SK-N-DZ (cell line): ENCODE measurements around the gene CYP19A1.
"Not testable (repeated sequence)": the region's sequence is repeated elsewhere in the genome, so short reads cannot be mapped to it uniquely, and the experiment has no call there.

ENCODE experiments used
- DNase-seq: peaks from one replicate; pipeline ENCODE4 v3.0.0-alpha.2; 2015; ENCODE audit warnings: low spot score

CYP19A1 gene

GRCh38 chr15:51298620-51299019, 39.8 kb downstream of the CYP19A1 start:
- no peak for DNase-seq

- DNase-seq, result no peak
These were observed 47.7 kb downstream of the CYP19A1 start for GRCh38 chr15:51290720-51291119.

DNA sequence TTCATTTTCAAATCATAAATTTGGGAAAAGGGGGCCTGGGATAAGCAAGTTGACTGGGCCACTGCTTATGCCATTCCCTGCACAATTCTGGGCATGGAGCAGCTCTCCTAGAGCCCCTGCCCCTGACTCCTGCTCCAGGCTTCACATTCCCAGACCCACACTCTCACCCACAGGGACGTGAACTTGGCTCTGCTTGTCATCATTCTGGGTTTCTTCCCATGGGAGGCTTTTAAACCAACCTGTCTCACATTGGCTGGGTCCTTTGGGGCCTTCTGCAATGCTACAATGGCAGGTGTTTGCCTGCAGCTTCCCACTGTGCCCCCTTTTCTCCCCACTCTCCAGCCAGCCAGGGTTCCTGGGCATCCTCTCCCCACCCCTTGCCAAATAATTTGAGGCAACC, 49.1 kb downstream of the CYP19A1 start:
- DNase-seq, result no peak

DNA sequence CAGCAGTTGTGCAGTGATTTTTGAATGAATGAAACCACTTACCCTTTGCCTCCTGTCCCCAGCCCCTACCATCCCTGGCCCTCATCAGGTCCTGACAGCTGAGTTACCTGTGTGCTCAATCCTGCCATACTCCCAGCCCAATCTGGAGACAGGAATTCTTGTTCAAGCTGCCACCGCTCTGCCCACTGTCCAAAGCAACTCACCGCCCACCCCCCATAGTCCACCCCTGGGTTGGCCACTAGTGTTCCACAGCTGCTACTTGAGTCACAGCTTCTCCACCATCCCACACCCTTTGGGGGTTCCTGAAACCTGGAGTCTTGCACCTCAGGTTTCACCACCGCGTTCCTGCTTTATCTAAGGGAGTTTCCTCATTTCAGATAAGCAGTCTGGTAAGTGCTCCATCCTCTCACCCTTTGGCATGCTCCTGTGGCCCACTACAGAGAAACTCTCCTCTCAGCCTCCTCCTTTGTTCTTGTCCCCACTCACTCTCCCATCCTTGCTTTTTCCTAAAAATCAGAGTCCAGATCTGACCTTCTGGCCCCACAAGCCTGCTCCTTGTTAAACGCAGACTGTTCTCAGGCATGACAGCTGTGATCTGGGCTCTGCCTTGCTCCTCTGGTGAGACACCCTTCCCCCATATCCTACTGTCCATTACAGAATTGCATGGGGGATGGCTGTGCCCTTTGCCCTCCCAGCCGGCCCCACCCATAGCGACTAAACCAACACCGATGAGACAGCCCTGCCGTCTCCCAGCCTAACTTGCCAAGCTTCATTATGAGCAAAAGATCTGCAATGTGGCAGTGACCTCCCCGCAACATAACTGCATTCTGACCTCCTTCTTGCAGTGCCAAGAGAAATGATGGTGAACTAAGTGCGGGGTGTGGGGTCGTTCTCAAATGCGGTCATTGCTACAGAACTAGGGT, 50.0 kb downstream of the CYP19A1 start:
- peak; percentile 35 for DNase-seq

GRCh38 chr15:51286816-51287215, 51.6 kb downstream of the CYP19A1 start:
- DNase-seq, result no peak

DNA sequence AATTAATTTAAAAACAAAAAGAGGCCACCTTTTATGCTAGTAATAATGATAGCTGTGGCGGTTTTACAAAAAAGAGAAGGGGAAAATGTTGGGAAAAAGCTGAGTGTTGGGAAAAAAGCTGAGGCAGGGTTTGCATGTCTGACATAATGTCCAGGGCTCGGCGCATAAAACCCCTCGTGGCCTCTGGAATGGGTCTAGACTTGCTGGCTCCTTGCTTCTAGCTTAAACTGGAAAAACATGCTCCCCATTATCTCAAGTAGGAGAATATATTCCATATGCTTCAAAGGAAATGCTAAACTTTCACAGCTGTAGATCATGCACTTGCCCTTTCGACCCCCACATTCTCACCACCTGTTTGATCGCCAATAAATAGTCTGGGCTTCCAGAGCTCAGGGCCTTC, 53.0 kb downstream of the CYP19A1 start:
- no peak for DNase-seq

- no peak for DNase-seq
These were observed 53.5 kb downstream of the CYP19A1 start for GRCh38 chr15:51284871-51285270.

DNA sequence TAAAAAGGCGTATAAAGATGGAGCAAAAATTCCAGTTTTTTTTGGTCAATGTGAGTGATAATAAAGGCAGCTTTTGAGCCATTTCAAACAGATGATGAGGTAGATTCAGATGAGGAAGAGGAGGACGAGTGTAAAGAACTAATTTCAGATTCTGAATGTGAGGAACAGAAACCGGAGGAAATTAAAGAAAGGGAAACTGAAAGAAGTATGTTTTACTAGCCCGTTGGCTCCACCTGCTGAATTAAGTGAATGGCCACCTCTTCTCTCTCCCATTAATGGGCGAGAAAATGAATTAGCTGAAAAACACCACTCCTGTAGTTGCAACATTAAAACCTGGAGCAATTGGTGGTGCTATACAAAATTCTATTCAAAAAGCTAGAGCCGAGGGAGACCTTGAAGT, 55.4 kb downstream of the CYP19A1 start:
- no peak for DNase-seq

DNA sequence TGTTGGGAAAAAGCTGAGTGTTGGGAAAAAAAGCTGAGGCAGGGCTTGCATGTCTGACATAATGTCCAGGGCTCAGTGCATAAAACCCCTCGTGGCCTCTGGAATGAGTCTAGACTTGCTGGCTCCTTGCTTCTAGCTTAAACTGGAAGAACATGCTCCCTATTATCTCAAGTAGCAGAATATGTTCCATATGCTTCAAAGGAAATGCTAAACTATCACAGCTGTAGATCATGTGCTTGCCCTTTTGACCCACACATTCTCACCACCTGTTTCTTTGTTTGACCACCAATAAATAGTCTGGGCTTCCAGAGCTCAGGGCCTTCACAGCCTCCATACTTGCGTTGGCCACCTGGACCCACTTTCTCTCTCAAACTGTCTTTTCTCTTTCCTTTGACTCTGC, 56.2 kb downstream of the CYP19A1 start:
- DNase-seq, result not testable (repeated sequence)

- DNase-seq, result peak; percentile 32
These were observed 56.9 kb downstream of the CYP19A1 start for GRCh38 chr15:51281368-51281967.

DNA sequence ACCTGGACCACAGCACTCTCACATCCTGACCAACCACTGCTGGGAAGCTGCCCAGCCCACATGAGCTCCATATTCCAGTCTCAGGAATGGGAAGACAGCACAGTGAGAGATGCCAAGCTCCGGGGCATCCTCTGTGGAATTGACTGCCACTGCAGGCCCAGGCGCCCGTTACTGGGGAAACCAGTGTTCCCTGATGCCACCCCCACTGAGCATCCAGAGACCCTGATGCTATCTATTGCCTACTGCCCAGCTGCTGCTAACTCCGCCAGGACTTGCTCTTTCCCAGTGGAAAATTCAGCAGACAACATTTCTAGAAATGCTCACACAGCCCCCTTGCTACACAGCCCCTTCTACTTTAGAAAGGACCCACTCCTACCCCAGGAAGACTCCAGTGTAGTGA, 57.6 kb downstream of the CYP19A1 start:
- no peak for DNase-seq

DNA sequence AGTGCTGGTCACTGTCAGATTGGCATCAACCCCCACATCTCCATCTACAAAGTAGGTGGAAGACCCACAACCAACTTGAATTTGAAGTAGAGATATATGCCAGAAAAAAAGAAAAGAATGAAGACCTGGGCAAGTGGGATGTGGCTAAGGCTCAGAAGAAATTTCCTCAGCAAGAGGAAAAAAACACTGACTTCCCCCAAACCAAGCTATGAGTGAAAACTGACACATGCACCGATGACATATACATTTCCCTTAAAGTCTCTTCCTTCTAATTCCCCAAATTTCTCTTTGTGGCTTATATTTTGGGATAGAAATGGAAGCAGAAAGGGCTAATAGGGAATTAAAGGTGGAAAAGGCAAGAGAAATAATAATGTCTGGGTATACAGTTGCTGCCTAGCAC, 59.0 kb downstream of the CYP19A1 start:
- DNase-seq, result no peak

- no peak for DNase-seq
These were observed 61.3 kb downstream of the CYP19A1 start for GRCh38 chr15:51277101-51277500.

GRCh38 chr15:51274956-51275355, 63.4 kb downstream of the CYP19A1 start:
- no peak for DNase-seq

DNA sequence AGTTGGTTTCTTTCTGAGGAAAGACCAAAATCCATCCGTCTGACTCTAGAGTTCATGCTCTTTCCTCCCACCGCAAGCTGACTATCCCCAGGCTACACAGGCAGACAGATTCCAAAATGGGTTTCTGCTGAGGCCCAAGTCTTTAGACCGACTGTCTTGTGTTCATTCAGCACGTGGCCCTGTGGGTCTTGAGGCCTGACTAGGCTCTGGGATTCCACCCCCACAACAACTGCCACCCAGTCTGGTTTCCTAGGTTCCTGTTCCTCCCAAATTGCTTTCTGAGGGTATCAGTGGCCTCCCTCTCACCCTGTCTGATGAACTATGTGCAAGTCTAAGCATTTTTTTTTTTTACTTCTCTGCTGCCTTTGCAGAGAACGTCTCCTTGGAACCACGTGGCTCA, 67.7 kb downstream of the CYP19A1 start:
- no peak for DNase-seq

DNA sequence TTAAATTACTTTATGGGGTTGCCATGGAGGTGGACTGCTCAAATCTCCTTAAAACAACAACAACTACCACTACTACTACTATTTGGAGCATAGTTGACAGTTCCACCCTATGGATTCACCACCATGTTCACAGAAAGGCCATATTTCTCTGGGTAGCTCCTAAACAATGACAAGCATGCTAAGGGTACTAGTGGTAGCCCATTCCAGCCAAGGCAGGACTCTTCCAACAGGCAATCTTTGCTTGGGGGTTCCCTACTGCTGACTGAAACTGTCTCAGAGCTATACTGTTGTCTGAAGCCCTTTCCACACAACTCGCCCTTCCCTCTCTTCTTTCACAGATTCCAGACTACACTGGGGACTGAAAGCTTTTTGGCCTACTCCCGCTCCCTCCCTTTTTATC, 68.9 kb downstream of the CYP19A1 start:
- DNase-seq, result no peak

GRCh38 chr15:51267703-51268083, 70.7 kb downstream of the CYP19A1 start:
- no peak for DNase-seq

- DNase-seq, result no peak
These were observed 71.2 kb downstream of the CYP19A1 start for GRCh38 chr15:51267051-51267702.

- DNase-seq, result no peak
These were observed 71.7 kb downstream of the CYP19A1 start for GRCh38 chr15:51266656-51267050.

GRCh38 chr15:51265037-51265555, 73.3 kb downstream of the CYP19A1 start:
- no peak for DNase-seq

DNA sequence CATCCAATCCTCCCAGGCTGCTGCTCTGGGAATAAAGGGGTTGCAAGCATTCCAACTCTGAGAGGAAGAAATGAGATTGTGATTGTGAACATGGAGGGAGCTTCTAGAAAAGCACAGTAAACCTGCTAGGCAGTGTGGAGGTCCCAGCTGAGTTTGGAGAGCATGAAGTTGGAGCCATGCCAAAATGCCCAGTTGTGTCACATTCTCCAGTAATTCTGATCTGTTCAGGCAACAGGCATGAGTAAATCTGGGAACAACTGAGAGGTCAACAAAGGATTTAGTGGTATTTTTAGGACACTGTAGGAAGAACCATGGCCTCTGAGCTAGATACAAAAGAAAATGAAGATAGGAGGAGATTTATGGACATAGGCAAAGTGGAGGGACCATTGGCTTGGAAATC, 74.7 kb downstream of the CYP19A1 start:
- no peak for DNase-seq

DNA sequence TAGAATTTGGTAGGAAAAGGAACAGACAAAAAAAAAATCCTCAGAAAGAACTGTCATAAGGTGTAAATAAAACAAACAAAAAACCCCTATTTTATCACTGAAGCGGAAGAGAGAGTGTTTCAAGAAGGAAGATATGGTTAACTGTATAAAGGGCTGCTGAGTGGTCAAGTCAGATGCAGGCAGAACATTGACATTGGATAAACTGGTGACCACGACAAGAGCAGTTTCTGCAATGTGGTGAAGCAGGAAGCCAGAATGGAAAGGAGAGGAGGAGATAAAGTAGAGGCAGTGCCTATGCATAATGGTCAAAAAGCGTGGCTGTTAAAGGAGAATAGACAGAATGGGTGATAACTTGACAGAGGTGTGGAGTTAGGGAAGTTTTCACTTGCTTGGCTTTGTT, 75.3 kb downstream of the CYP19A1 start:
- DNase-seq, result no peak
